ENCODE results near the gene SLITRK3.

GRCh38 chr3:165169368-165169767, 26.8 kb downstream of the SLITRK3 start:
- TF ChIP-seq, protein P1, sequence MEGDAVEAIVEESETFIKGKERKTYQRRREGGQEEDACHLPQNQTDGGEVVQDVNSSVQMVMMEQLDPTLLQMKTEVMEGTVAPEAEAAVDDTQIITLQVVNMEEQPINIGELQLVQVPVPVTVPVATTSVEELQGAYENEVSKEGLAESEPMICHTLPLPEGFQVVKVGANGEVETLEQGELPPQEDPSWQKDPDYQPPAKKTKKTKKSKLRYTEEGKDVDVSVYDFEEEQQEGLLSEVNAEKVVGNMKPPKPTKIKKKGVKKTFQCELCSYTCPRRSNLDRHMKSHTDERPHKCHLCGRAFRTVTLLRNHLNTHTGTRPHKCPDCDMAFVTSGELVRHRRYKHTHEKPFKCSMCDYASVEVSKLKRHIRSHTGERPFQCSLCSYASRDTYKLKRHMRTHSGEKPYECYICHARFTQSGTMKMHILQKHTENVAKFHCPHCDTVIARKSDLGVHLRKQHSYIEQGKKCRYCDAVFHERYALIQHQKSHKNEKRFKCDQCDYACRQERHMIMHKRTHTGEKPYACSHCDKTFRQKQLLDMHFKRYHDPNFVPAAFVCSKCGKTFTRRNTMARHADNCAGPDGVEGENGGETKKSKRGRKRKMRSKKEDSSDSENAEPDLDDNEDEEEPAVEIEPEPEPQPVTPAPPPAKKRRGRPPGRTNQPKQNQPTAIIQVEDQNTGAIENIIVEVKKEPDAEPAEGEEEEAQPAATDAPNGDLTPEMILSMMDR (conservative IDR thresholded peaks at IDR 0.05; ENCODE audit: low read depth in 2 of 2) = no peak
- TF ChIP-seq ETS1 (IDR thresholded peaks at IDR 0.05) = no peak
- no peak for TF ChIP-seq EZH2 (IDR thresholded peaks at IDR 0.05; ENCODE audit: low read depth, unreplicated experiment)
- no peak for TF ChIP-seq EZH2phosphoT487 (IDR thresholded peaks at IDR 0.05; ENCODE audit: unreplicated experiment)
- no peak for TF ChIP-seq JUNB (IDR thresholded peaks at IDR 0.05; ENCODE audit: unreplicated experiment)
- no peak for TF ChIP-seq POLR2AphosphoS5 (IDR thresholded peaks at IDR 0.05; ENCODE audit: low read depth)
- no peak for TF ChIP-seq REST (IDR thresholded peaks at IDR 0.05; ENCODE audit: unreplicated experiment)
- no peak for TF ChIP-seq CREB1 (CRISPR knock-in tag; IDR thresholded peaks at IDR 0.05; ENCODE audit: low read depth)
- no peak for TF ChIP-seq ZNF331 (CRISPR knock-in tag; IDR thresholded peaks at IDR 0.05; ENCODE audit: low read depth)
- no peak for TF ChIP-seq STAT1 (IDR thresholded peaks at IDR 0.05; ENCODE audit: unreplicated experiment)
- no peak for TF ChIP-seq NANOG (IDR thresholded peaks at IDR 0.05; ENCODE audit: borderline replicate concordance)

Measured in GM23338 (cell line).